Activated CD4-positive, alpha-beta T cell treated with anti-CD3 and anti-CD28 coated beads for 48 hours (primary cell): Measurements from ENCODE around the gene BAG3.
"Not testable (repeated sequence)": the region's sequence is repeated elsewhere in the genome, so short reads cannot be mapped to it uniquely, and the experiment has no call there.

ENCODE experiments used
- DNase-seq: peaks from one replicate; pipeline ENCODE4 v3.0.0-alpha.2; 2020

Gene BAG3

GRCh38 chr10:119640875-119641526, 10.2 kb upstream of the BAG3 start:
- DNase-seq: no peak

- no peak for DNase-seq
These were observed 8.5 kb upstream of the BAG3 start for GRCh38 chr10:119642556-119643111.

- DNase-seq: no peak
These were observed 7.6 kb upstream of the BAG3 start for GRCh38 chr10:119643306-119644204.

DNA sequence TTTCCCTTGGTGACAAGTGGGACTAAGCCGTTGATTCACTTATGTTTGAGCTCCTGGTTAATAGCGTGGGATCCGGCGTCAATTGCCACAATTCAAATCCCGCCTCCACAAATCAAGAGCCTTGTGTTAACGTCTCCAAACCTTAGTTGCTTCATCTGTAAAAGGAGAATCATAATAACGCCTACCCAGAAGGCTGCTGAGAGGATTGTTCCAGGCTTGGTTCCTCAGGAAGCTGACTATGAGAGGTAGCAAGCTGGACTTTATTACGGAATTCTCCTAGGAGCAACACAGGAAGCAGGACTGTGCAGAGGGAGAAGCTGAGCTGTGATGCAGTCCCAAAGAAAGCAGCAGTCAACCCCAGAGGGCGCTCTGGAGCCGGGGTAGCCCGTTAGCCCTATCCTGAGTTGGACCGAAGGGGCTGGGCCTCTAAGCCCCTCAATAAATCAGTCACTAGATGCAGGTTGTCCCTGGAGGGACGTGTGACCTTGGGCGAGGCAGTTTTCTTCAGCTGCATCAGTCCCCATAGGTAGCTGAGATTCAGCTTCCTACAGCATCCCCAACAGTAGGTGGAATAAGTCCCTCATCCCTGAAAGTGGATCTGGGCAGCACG, 6.9 kb upstream of the BAG3 start:
- DNase-seq: no peak

DNA sequence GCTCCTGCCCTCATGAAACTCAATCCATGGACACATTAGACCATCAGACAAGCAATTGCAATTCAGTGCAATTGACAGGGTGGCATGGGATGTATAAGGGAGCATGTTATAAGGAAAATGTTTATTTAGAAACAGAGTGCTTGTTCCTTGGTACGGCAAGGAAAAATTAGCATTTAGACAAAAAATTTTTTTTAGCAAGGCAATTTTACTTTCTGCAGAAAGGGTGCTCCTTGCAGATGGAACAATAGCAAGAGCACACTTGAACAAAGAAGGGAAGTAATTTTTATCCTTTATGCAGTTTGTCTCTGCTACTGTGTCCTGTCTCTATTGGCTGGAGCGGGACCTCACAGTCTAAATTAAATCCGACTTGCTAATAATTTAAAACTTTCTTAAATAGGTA, 6.2 kb upstream of the BAG3 start:
- no peak for DNase-seq

GRCh38 chr10:119650062-119650461, 1.1 kb upstream of the BAG3 start:
- DNase-seq: no peak

DNA sequence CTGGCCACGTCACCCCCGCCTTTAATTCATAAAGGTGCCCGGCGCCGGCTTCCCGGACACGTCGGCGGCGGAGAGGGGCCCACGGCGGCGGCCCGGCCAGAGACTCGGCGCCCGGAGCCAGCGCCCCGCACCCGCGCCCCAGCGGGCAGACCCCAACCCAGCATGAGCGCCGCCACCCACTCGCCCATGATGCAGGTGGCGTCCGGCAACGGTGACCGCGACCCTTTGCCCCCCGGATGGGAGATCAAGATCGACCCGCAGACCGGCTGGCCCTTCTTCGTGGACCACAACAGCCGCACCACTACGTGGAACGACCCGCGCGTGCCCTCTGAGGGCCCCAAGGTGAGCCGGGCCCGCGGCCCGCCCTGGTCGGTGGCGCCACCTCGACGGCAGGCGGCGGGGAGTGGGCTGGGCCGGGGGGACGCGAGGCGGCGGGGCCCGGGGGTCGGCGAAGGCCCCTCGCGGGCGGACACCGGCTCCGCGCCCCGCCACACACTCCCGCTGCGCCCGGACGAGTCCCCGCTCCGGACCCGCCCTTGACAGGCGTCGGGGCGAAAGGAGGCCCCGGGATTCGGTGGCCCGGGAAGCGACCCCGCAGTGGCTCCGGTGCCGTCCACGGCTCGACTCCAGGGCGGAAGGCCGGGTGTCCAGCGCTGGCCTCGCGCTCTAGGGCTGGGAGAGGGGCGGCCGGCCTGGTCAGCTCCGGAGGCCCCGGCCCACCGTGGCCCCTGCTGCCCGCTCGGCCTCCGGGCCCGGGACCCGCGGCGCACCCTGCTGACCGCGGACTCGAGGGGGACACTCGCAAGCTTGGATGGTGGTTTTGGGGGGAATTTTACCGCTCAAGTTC, 557 bp downstream of the BAG3 start:
- peak; percentile 34 for DNase-seq

DNA sequence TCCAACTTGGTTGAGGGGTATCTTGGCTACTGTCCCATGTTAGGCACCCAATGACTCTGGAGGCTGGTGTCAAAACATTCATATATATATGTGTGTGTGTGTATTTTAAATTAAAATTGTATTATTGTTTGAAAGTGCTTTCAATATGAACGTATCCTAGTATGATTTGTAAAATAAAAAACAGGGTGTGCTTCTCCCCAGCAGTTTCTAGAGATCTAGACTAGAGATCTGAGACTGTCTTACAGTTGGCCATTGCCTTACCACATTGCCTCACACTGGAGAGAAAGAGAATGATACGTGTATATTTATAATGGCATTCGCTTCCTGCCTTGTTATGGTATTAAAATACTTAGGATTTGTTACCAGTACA, 1.2 kb downstream of the BAG3 start:
- DNase-seq: no peak

DNA sequence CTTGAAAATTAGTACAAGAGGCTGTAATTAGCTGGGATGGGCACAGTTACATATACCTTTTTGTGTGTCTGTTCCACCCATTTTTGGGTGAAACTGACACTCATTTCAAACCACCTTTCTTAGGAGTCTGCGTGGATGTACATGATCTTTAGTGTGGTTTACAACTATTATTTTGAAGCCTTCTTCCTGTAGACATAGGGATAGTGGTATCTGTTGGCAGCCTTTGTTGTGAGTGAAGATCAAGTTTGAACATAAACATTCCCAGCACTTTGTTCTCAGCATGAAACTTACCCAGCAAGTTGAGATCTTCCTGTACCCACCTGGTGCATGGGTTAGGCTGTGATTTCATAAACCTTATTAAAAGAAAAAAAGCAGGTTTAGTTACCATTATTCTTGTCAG, 2.0 kb downstream of the BAG3 start:
- DNase-seq: no peak

DNA sequence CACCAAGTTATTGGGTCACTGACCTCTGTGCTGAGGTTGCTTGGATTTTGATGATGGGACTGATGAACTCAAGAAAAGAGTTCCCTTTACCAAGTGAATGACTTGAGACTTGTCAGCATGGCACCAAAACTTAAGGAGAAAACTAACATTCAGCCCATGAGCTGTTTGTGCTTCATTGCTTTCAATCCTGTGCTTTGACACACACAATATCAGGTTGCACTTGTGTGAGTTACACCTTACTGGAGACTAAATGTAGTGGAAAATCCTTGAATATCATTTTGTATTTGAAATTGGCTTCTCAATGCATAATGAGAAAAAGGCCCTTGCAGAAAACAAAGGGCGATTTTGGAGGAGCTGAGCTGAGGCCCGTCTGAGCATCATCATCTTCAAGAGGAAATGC, 2.7 kb downstream of the BAG3 start:
- no peak for DNase-seq

DNA sequence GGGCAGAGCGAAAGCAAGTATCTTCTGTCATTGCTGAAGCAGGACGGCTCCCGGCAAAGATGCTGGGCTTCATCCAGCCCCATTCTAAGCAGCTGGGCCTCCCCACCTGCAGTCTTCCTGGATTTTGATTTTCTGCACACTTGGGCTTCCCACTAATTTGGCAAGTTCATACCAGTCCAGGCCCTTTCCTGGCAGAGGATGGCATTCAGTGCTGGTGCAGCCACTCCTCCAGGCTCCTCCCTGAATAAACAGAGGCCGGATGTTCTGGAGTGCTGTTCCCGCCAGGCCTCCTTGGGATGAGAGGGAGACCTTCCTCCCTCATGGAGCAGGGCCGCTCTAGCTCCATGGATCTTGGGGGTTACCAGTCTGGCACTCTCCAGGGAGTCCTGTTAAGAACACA, 3.4 kb downstream of the BAG3 start:
- no peak for DNase-seq

GRCh38 chr10:119655566-119656001, 4.4 kb downstream of the BAG3 start:
- peak; percentile 78 for DNase-seq

GRCh38 chr10:119656760-119657159, 5.6 kb downstream of the BAG3 start:
- no peak for DNase-seq

GRCh38 chr10:119657725-119658124, 6.5 kb downstream of the BAG3 start:
- no peak for DNase-seq

DNA sequence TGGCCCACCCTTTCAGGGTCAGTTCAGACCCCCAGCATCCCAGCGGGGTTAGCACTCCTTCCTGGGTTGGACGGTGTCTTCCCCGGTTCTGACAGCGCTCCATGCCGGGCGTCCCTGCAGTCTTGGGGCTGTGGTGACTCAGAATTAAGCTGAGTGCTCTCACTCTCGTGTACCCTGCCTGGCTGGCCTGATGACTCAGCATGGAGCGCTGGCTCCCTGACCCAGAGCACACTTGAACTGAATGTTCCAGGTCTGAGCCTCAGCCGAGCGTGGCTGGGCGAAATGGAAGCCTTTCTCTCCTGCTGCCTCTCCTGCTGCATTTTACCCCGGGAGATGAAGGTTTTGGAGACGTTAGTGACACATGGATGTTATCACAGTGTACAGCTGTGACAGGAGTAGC, 7.1 kb downstream of the BAG3 start:
- peak; percentile 48 for DNase-seq

DNA sequence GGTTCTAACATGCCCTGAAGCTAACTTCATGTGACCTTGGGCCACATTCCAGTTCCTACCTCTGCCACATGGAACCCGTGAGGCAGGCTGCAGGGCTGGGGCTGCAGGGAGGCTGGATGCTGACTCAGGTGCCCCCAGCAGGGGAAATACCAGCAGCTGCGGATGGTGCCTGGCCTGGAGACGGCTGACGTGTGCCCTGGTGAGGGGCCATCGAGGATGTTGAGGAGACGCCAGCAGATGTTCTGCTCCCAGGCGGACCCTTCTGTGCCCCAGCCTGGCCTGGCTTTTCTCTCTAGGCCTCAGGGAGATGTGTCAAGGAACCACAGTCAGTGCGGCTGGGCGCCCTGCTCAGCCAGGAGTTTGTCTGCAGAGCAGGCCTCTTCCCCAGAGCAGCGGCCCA, 8.8 kb downstream of the BAG3 start:
- no peak for DNase-seq

GRCh38 chr10:119662076-119662605, 11.0 kb downstream of the BAG3 start:
- not testable (repeated sequence) for DNase-seq

DNA sequence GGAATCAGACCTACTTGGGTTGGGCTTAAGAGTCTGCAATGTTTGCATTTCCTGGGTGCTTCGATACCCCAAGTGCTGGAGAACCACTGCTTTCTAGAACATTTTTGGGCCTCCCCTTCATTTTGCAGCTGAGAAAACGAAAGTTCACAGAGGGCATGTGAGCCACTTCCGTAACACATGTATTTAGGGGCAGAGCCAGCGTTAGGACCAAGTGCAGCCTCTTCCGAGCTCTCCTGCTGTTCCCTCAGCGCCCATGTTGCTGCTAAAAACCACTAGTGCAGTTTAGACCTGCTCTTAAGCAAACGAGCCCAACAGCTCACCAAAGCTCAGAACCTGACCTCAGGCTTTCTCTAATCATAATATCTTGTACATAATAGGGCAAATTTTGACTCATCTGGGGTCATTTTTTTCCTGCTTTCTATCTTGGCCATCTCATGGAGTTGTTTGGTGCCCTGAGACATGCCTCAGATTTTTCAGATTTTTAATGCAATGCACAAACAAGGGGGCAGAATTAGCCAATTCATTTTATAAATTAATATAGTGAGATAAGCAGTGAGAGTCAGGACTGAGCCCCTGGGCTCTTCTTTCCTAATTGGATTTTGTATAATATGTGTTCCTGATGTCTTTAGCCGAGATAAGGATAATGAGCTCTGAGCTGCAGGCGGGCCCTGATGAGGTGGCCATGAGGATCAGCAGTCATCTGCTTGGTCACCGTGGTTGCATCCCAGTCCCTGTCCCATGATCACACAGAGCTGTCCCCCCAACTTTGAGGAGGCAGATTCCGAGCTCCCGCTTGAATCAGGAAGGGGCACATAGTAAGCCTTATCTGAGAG, 12.9 kb downstream of the BAG3 start:
- DNase-seq: peak; percentile 35

DNA sequence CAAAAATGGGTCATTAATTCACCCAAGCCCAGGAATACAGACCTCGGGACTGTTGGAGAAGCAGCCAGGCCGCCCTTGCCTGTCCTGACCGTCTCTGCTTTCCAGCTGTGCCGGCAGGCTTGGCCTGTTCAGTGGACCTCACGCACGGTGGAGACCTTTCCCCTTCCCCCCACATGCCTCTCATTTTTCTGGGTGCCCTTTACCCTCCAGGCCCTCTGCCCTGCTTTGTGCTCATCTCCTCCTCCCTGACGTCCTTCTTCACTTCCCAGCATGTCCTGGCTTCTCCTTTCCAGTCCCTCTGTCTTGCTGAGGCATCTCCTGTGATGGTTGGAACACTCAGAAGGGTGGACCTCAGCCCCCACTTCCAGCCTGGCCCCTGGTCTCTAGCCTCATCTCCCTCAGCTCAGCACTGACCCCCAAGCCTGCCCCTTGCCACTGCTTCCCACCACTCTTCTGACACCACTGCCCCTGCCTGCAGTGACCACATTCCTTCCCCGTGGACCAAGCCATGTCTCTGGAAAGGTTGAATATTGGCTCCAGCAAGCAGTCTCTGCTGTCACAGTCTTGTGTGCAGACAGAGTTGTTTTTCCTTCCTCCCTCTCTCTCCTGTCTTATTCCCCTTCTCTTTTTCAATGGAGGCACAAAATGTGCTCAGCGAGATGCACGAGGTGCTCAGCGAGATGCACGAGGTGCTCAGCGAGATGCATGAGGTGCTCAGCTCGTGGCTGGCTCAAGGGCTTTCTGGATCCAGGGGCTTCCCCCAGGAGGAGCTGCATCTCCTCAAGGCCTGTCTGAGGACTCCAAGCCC, 14.9 kb downstream of the BAG3 start:
- DNase-seq: no peak

DNA sequence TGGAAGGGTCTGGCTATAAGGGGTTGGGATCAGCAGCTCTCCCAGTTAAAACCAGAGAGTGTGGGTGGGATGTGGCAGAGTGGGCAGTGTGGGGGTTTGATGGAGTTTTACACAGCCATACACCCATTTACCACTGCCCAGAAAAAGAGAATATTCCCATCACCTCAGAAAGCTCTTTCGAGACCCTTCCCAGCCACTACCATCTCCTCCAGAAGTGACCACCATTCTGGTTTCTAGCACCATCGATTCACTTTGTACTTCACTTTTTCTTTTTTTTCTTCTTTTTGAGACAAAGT, 15.5 kb downstream of the BAG3 start:
- DNase-seq: no peak
